Body of pancreas (tissue), 4 donors: ENCODE data around the gene MIAT.

Source experiments
- POLR2A ChIP-seq, 3 donors: fragments of 450-650 bp; IDR thresholded peaks; one replicate each; pipeline ENCODE4 v1.6.1; 2016; ENCODE audit warnings: antibody characterized with exemption in 3 of 3, mild to moderate bottlenecking in 2 of 3
- TF ChIP-seq, protein P1 (sequence below), 7 experiments: fragments of 450-650 bp in 4 of 7; fragments of 200-600 bp in 3 of 7; sonication (generic) in 3 of 7; IDR thresholded peaks; one replicate each; pipeline ENCODE4 v1.5.1; 2016 to 2019; ENCODE audit warnings: antibody characterized with exemption in 7 of 7

DNA sequence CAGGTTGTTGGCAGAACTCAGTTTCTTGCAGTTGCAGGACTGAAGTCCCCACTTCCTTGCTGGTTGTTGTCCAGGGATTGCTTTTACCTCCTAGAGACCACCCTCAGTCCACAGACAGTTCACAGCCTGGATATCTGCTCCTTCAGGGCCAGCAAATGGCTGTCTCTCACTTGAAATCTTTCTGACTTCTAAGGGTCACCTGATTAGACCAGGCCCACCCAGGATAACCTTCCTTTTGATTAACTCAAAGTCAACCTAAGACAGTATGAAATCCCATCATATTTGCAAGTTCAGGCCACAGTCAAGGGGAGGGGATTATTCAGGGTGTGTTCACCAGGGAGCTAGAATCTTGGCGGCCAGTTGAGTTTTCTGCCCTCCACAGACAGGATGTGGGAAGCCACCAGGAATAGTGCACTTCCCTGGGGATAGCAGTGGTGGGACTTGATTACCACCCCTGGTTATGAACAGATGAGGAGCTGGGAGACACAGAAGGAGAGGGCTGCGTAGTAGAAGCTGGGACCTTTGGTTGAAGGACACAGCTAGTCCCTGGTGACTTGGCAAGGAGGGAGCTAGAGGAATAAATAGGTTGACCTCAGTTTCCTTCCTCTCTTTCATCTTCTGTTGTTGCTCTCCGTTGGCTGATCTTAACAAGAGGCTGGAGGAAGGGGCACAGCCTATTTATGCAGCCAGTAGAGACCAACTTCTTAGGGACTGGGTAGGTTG, 33.4 kb downstream of the MIAT start:
- no peak for TF ChIP-seq POLR2A (IDR thresholded peaks at IDR 0.05)
- TF ChIP-seq, protein P1, sequence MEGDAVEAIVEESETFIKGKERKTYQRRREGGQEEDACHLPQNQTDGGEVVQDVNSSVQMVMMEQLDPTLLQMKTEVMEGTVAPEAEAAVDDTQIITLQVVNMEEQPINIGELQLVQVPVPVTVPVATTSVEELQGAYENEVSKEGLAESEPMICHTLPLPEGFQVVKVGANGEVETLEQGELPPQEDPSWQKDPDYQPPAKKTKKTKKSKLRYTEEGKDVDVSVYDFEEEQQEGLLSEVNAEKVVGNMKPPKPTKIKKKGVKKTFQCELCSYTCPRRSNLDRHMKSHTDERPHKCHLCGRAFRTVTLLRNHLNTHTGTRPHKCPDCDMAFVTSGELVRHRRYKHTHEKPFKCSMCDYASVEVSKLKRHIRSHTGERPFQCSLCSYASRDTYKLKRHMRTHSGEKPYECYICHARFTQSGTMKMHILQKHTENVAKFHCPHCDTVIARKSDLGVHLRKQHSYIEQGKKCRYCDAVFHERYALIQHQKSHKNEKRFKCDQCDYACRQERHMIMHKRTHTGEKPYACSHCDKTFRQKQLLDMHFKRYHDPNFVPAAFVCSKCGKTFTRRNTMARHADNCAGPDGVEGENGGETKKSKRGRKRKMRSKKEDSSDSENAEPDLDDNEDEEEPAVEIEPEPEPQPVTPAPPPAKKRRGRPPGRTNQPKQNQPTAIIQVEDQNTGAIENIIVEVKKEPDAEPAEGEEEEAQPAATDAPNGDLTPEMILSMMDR (IDR thresholded peaks at IDR 0.05), result no peak
